ENCODE results near the gene NOTCH1. TPM values are rescaled to one million over a fixed set of nuclear protein-coding genes. Genes with fewer than 3 reads are reported as not detected.
A peak's percentile ranks its signal among the peaks of the same experiment; 100 is the strongest.

Gene NOTCH1
- total RNA-seq, 2 donors from 2014 or later, result 23.4 to 24.2 TPM

GRCh38 chr9:136447173-136447778, 98.6 kb downstream of the NOTCH1 start:
- TF ChIP-seq CTCF (conservative IDR thresholded peaks at IDR 0.05), result no peak
- Histone ChIP-seq H3K36me3 (ENCODE audit: control insufficient read depth, insufficient read depth, low read length) (peaks cover 82% of the 10 kb centered on the region), H3K27ac (ENCODE audit: low read depth, low read length) (no peak overlapping the region), H3K9ac (ENCODE audit: extremely low read depth, low read length, poor library complexity, severe bottlenecking) (no peak overlapping the region), H3K4me1 (ENCODE audit: control insufficient read depth, insufficient read depth, low read length) (no peaks in the 10 kb centered on the region), H3K27me3 (ENCODE audit: control insufficient read depth, insufficient read depth, low read length, poor library complexity, severe bottlenecking) (no peaks in the 10 kb centered on the region), H3K4me3 (ENCODE audit: low read length) (no peak overlapping the region), H3K9me3 (ENCODE audit: control insufficient read depth, low read length) (no peaks in the 10 kb centered on the region)
- DNase-seq, result no peak
- Mint-ChIP-seq H3K9me3 (no peaks in the 10 kb centered on the region), H3K36me3 (ENCODE audit: low read depth) (peaks cover 78% of the 10 kb centered on the region), H3K4me3 (no peak overlapping the region), H3K27me3 (ENCODE audit: insufficient read depth) (no peaks in the 10 kb centered on the region), H3K4me1 (no peaks in the 10 kb centered on the region), H3K27ac (peak overlapping the region; percentile 49)
- WGBS, 2 experiments (ENCODE audit: insufficient coverage in 1 of 2, insufficient read length in 1 of 2), result 96 to 99% methylated on average over 23 to 27 of the region's 27 CpGs

DNA sequence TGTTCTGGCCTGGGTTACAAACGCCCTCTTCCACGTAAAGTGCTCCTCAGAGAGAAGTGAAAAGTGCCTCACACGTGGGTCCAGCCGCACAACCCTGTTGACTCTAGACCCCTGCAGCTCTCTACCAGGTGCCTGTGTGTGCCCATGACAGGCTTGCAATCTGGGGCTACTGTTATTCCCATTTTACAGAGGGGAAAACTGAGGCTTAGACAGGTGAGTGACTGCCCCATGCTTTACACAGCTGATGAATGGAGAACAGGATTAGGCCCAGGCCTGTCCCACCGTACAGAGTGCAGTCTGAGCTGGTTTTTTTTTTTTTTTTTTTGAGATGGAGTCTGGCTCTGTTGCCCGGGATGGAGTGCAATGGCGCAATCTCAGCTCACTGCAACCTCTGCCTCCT, 100.0 kb downstream of the NOTCH1 start:
- peaks cover 85% of the 10 kb centered on the region for H3K36me3 ChIP-seq (ENCODE audit: control insufficient read depth, insufficient read depth, low read length)
- Mint-ChIP-seq H3K27ac (peak overlapping the region; percentile 44), H3K36me3 (ENCODE audit: low read depth) (peaks cover 75% of the 10 kb centered on the region), H3K4me1 (no peaks in the 10 kb centered on the region), H3K27me3 (ENCODE audit: insufficient read depth) (no peaks in the 10 kb centered on the region), H3K9me3 (no peaks in the 10 kb centered on the region), H3K4me3 (no peak overlapping the region)
- H3K9ac ChIP-seq (ENCODE audit: extremely low read depth, low read length, poor library complexity, severe bottlenecking), result no peak overlapping the region
- TF ChIP-seq CTCF (conservative IDR thresholded peaks at IDR 0.05), result no peak
- no peaks in the 10 kb centered on the region for H3K9me3 ChIP-seq (ENCODE audit: control insufficient read depth, low read length)
- 91 to 94% methylated on average over 6 to 7 of the region's 7 CpGs for WGBS, 2 experiments (ENCODE audit: insufficient coverage in 1 of 2, insufficient read length in 1 of 2)
- no peak for DNase-seq
- H3K4me1 ChIP-seq (ENCODE audit: control insufficient read depth, insufficient read depth, low read length), result no peaks in the 10 kb centered on the region
- H3K27me3 ChIP-seq (ENCODE audit: control insufficient read depth, insufficient read depth, low read length, poor library complexity, severe bottlenecking), result no peaks in the 10 kb centered on the region
- H3K4me3 ChIP-seq (ENCODE audit: low read length), result no peak overlapping the region
- no peak overlapping the region for H3K27ac ChIP-seq (ENCODE audit: low read depth, low read length)

Small RNAs within 50 kb of the gene (microRNA-seq; reads per million reads assigned to microRNA genes)
- not detected for gene MIR4673 (ENCODE audit: borderline microRNAs expressed)
- gene MIR4674 (ENCODE audit: borderline microRNAs expressed), result not detected

Other genes starting within 250 kb of the NOTCH1 start
- under 1 TPM; 0.04 to 0.09 TPM for gene CCDC187, start 242.0 kb downstream of the NOTCH1 start, total RNA-seq
- 10 to 100 TPM; 37.2 to 38.6 TPM for gene GPSM1, start 218.5 kb downstream of the NOTCH1 start, total RNA-seq
- gene DNLZ, start 182.3 kb downstream of the NOTCH1 start, total RNA-seq, result 10 to 100 TPM; 12.6 to 20.1 TPM
- 1 to 10 TPM in 1 of 2 donors, under 1 TPM in 1; 0.35 to 1.5 TPM for gene CARD9, start 172.4 kb downstream of the NOTCH1 start, total RNA-seq
- 10 to 100 TPM; 18.0 to 18.7 TPM for gene SNAPC4, start 145.9 kb downstream of the NOTCH1 start, total RNA-seq
- gene ENTR1, start 135.4 kb downstream of the NOTCH1 start, total RNA-seq, result 10 to 100 TPM; 76.6 to 83.1 TPM
- gene PMPCA, start 135.4 kb downstream of the NOTCH1 start, total RNA-seq, result 10 to 100 TPM; 82.7 to 85.4 TPM
- 10 to 100 TPM; 30.8 to 34.7 TPM for gene INPP5E, start 106.2 kb downstream of the NOTCH1 start, total RNA-seq
- gene SEC16A, start 63.0 kb downstream of the NOTCH1 start, total RNA-seq, result 10 to 100 TPM; 54.6 to 60.7 TPM
- 10 to 100 TPM; 31.5 to 34.0 TPM for gene EGFL7, start 116.9 kb upstream of the NOTCH1 start, total RNA-seq
- gene AGPAT2, start 141.4 kb upstream of the NOTCH1 start, total RNA-seq, result 10 to 100 TPM; 33.4 to 39.8 TPM
- 10 to 100 TPM; 35.1 to 45.4 TPM for gene DIPK1B, start 166.5 kb upstream of the NOTCH1 start, total RNA-seq
- 1 to 10 TPM in 1 of 2 donors, under 1 TPM in 1; 0.91 to 1.1 TPM for gene LCN10, start 196.9 kb upstream of the NOTCH1 start, total RNA-seq
- gene LCN6, start 202.5 kb upstream of the NOTCH1 start, total RNA-seq, result not detected
- not detected for gene LCN8, start 212.2 kb upstream of the NOTCH1 start, total RNA-seq
- 1 to 10 TPM in 1 of 2 donors, under 1 TPM in 1; 0.51 to 1.2 TPM for gene LCN15, start 218.5 kb upstream of the NOTCH1 start, total RNA-seq
- 100 to 1,000 TPM; 215 to 339 TPM for gene TMEM141, start 245.3 kb upstream of the NOTCH1 start, total RNA-seq

Measured in endodermal cell (in vitro differentiated cells).